Measurements from ENCODE around the gene FAM89B.

The FAM89B gene

DNA sequence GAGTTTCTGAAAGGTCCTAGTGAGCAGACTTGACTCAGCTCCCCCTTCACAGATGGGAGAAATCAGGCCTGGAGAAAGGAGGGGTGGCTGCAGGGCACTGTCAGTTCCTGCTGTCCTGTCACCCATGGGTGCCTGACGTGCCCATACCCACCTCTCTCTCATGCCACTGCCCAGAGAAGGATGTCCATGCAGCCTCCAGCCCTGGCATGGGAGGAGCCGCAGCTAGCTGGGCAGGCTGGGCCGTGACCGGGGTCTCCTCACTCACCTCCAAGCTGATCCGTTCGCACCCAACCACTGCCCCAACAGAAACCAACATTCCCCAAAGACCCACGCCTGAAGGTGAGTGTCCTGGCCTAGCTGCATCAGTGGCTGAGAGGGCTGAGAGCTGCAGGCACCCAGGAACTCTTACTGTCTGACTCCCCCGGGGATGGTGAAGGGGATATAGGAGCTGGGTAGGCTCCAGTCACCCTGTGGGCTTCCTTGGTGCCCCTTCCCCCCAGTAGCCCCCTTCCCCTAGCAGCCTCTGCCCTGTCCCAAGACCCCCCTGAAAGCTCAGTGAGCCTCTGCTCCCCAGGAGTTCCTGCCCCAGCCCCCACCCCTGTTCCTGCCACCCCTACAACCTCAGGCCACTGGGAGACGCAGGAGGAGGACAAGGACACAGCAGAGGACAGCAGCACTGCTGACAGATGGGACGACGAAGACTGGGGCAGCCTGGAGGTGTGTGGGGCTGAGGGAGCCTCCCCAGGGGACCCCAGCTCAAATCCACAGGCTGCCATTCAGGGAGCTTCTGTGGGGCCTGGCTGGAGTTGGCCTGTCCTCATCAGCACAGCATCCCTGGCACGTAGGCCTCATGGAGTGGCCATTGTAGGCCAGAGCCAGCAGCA lies 35.7 kb upstream of the FAM89B start:
- no peaks in the 10 kb centered on the region for H3K36me3 ChIP-seq (ENCODE audit: insufficient read depth)
- H3K4me2 ChIP-seq = no peak overlapping the region
- H3K4me3 ChIP-seq (IDR thresholded peaks at IDR 0.05; ENCODE audit: insufficient read depth, low read depth, low read length) = no peak overlapping the region
- no peaks in the 10 kb centered on the region for H3K79me2 ChIP-seq (ENCODE audit: insufficient read depth, low read depth)
- no peaks in the 10 kb centered on the region for H4K20me1 ChIP-seq (ENCODE audit: insufficient read depth)
- no peak overlapping the region for H3K9ac ChIP-seq
- peaks cover 19% of the 10 kb centered on the region for H3K4me1 ChIP-seq (ENCODE audit: low read depth, poor library complexity, severe bottlenecking)
- no peaks in the 10 kb centered on the region for H3K27me3 ChIP-seq (ENCODE audit: insufficient read depth, low read depth)
- no peak overlapping the region for H3K27ac ChIP-seq
- TF ChIP-seq, protein P1, sequence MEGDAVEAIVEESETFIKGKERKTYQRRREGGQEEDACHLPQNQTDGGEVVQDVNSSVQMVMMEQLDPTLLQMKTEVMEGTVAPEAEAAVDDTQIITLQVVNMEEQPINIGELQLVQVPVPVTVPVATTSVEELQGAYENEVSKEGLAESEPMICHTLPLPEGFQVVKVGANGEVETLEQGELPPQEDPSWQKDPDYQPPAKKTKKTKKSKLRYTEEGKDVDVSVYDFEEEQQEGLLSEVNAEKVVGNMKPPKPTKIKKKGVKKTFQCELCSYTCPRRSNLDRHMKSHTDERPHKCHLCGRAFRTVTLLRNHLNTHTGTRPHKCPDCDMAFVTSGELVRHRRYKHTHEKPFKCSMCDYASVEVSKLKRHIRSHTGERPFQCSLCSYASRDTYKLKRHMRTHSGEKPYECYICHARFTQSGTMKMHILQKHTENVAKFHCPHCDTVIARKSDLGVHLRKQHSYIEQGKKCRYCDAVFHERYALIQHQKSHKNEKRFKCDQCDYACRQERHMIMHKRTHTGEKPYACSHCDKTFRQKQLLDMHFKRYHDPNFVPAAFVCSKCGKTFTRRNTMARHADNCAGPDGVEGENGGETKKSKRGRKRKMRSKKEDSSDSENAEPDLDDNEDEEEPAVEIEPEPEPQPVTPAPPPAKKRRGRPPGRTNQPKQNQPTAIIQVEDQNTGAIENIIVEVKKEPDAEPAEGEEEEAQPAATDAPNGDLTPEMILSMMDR (conservative IDR thresholded peaks at IDR 0.05; ENCODE audit: low read depth, low read length) = no peak
- no peak overlapping the region for H2AFZ ChIP-seq (ENCODE audit: low read depth)

- Histone ChIP-seq H4K20me1 (ENCODE audit: insufficient read depth) (no peaks in the 10 kb centered on the region), H3K36me3 (ENCODE audit: insufficient read depth) (no peaks in the 10 kb centered on the region), H3K9ac (no peak overlapping the region), H3K4me1 (ENCODE audit: low read depth, poor library complexity, severe bottlenecking) (peaks cover 19% of the 10 kb centered on the region), H3K79me2 (ENCODE audit: insufficient read depth, low read depth) (no peaks in the 10 kb centered on the region), H3K27ac (no peak overlapping the region), H3K4me3 (IDR thresholded peaks at IDR 0.05; ENCODE audit: insufficient read depth, low read depth, low read length) (no peak overlapping the region), H3K27me3 (ENCODE audit: insufficient read depth, low read depth) (no peaks in the 10 kb centered on the region), H3K4me2 (no peak overlapping the region), H2AFZ (ENCODE audit: low read depth) (no peak overlapping the region)
- TF ChIP-seq, protein P1 (conservative IDR thresholded peaks at IDR 0.05; ENCODE audit: low read depth, low read length) = no peak
Measured at GRCh38 chr11:65537296-65537597, 35.1 kb upstream of the FAM89B start.

- no peak overlapping the region for H3K4me3 ChIP-seq (IDR thresholded peaks at IDR 0.05; ENCODE audit: insufficient read depth, low read depth, low read length)
- H4K20me1 ChIP-seq (ENCODE audit: insufficient read depth) = no peaks in the 10 kb centered on the region
- TF ChIP-seq, protein P1 (conservative IDR thresholded peaks at IDR 0.05; ENCODE audit: low read depth, low read length) = no peak
- H3K4me1 ChIP-seq (ENCODE audit: low read depth, poor library complexity, severe bottlenecking) = peaks cover 19% of the 10 kb centered on the region
- no peak overlapping the region for H3K9ac ChIP-seq
- no peaks in the 10 kb centered on the region for H3K36me3 ChIP-seq (ENCODE audit: insufficient read depth)
- no peak overlapping the region for H3K4me2 ChIP-seq
- no peaks in the 10 kb centered on the region for H3K79me2 ChIP-seq (ENCODE audit: insufficient read depth, low read depth)
- H3K27me3 ChIP-seq (ENCODE audit: insufficient read depth, low read depth) = no peaks in the 10 kb centered on the region
- no peak overlapping the region for H2AFZ ChIP-seq (ENCODE audit: low read depth)
- no peak overlapping the region for H3K27ac ChIP-seq
Measured at GRCh38 chr11:65537620-65538231, 34.6 kb upstream of the FAM89B start.

GRCh38 chr11:65538232-65538914 lies 34.0 kb upstream of the FAM89B start:
- H3K36me3 ChIP-seq (ENCODE audit: insufficient read depth) = no peaks in the 10 kb centered on the region
- TF ChIP-seq, protein P1 (conservative IDR thresholded peaks at IDR 0.05; ENCODE audit: low read depth, low read length) = no peak

More at GRCh38 chr11:65538232-65538914, 34.0 kb upstream of the FAM89B start:
- H2AFZ ChIP-seq (ENCODE audit: low read depth) = no peak overlapping the region
- H3K79me2 ChIP-seq (ENCODE audit: insufficient read depth, low read depth) = no peaks in the 10 kb centered on the region
- no peak overlapping the region for H3K4me2 ChIP-seq
- H3K9ac ChIP-seq = no peak overlapping the region
- H3K27ac ChIP-seq = no peak overlapping the region
- H3K27me3 ChIP-seq (ENCODE audit: insufficient read depth, low read depth) = no peaks in the 10 kb centered on the region
- H4K20me1 ChIP-seq (ENCODE audit: insufficient read depth) = no peaks in the 10 kb centered on the region
- peaks cover 19% of the 10 kb centered on the region for H3K4me1 ChIP-seq (ENCODE audit: low read depth, poor library complexity, severe bottlenecking)
- no peak overlapping the region for H3K4me3 ChIP-seq (IDR thresholded peaks at IDR 0.05; ENCODE audit: insufficient read depth, low read depth, low read length)

Data from KMS-11 (cell line).